NOMO-1 treated with dmso at 0.1 percent for 144 hours (cell line): ENCODE measurements around the gene CRTC2.

ENCODE experiments used
- DNase-seq: peaks from one replicate; lab custom pipeline; 2025; ENCODE audit not compliant: unreplicated experiment; lab: John Stamatoyannopoulos, UW

Gene CRTC2

DNA sequence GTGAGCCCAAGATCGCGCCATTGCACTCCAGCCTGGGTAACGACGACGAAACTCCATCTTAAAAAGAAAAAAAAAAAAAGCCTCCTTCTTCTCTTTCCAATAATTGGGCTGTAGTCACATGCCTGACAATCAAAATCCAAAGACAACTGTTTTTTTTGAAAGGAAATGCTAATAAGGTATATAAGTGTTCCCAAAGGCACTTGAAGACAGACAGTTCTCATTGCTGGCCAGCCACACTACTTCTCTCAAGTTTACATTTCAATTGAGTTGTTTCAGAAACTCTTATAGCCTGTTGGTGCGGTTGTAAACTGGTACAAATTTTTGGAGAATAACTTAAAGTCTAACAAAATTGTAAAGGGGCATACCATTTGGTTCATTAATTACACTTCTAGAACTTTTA is 58.9 kb downstream of the CRTC2 start:
- DNase-seq = no peak
